MM.1S (cell line): ENCODE results near the gene SLC4A3.

Source experiments
- DNase-seq: peaks from one replicate; pipeline ENCODE4 v3.0.0-alpha.2; 2015
- H2AFZ ChIP-seq: fragments of 300-600 bp; sonication (generic); 2 replicates; pipeline ENCODE4 v1.6.0; 2016; ENCODE audit warnings: antibody characterized with exemption, low read length
- H3F3A ChIP-seq: fragments of 300-600 bp; sonication (generic); 2 replicates; pipeline ENCODE4 v1.6.1; 2016; ENCODE audit warnings: mild to moderate bottlenecking, antibody characterized with exemption, low read length, moderate library complexity, mixed read lengths; ENCODE audit not compliant: insufficient read depth
- H3K27ac ChIP-seq: fragments of 300-600 bp; sonication (generic); 2 replicates; pipeline ENCODE4 v1.5.1; 2016; ENCODE audit warnings: mild to moderate bottlenecking, low read length
- H3K27me3 ChIP-seq: fragments of 300-600 bp; sonication (generic); replicated peaks from 2 replicates; pipeline ENCODE4 v1.6.0; 2016; ENCODE audit warnings: low read length; ENCODE audit not compliant: insufficient read depth
- H3K36me3 ChIP-seq: fragments of 300-600 bp; sonication (generic); replicated peaks from 2 replicates; pipeline ENCODE4 v1.6.1; 2016; ENCODE audit warnings: mild to moderate bottlenecking, low read length, mixed read lengths; ENCODE audit not compliant: insufficient read depth
- H3K4me1 ChIP-seq: fragments of 300-600 bp; sonication (generic); 2 replicates; pipeline ENCODE4 v1.6.1; 2016; ENCODE audit warnings: low read length, mixed read lengths
- H3K4me2 ChIP-seq: fragments of 300-600 bp; sonication (generic); 2 replicates; pipeline ENCODE4 v1.6.0; 2016; ENCODE audit warnings: low read depth, low read length
- H3K4me3 ChIP-seq: fragments of 300-600 bp; sonication (generic); 2 replicates; pipeline ENCODE4 v1.5.1; 2016; ENCODE audit warnings: low read length, mixed read lengths
- H3K79me2 ChIP-seq: fragments of 300-600 bp; sonication (generic); 2 replicates; pipeline ENCODE4 v1.6.1; 2016; ENCODE audit warnings: mixed run types, low read length, mixed read lengths
- H3K9ac ChIP-seq: fragments of 300-600 bp; sonication (generic); 2 replicates; pipeline ENCODE4 v1.6.1; 2016; ENCODE audit warnings: low read length, mixed read lengths
- H3K9me2 ChIP-seq: fragments of 300-600 bp; sonication (generic); replicated peaks from 2 replicates; pipeline ENCODE4 v1.6.1; 2016; ENCODE audit warnings: mild to moderate bottlenecking, low read length, mixed read lengths; ENCODE audit not compliant: insufficient read depth
- H3K9me3 ChIP-seq: fragments of 300-600 bp; sonication (generic); replicated peaks from 2 replicates; pipeline ENCODE4 v1.6.1; 2016; ENCODE audit warnings: mild to moderate bottlenecking, low read length, mixed read lengths; ENCODE audit not compliant: insufficient read depth
- H4K20me1 ChIP-seq: fragments of 300-600 bp; sonication (generic); 2 replicates; pipeline ENCODE4 v1.6.1; 2016; ENCODE audit warnings: mild to moderate bottlenecking, low read length, moderate library complexity, mixed read lengths; ENCODE audit not compliant: insufficient read depth
- EZH2 ChIP-seq: fragments of 300-600 bp; sonication (generic); optimal IDR thresholded peaks from 2 replicates; pipeline ENCODE3; 2017; ENCODE audit warnings: low read depth, mild to moderate bottlenecking, antibody characterized with exemption, low read length, mixed read lengths
- EZH2phosphoT487 ChIP-seq: fragments of 300-600 bp; sonication (generic); IDR thresholded peaks from 2 replicates; pipeline ENCODE4 v1.6.1; 2018; ENCODE audit warnings: antibody characterized with exemption, low read length
- TF ChIP-seq, protein P1 (sequence below): fragments of 300-600 bp; sonication (generic); IDR thresholded peaks from 2 replicates; pipeline ENCODE4 v1.5.1; 2016; ENCODE audit warnings: antibody characterized with exemption, low read length, mixed read lengths

The SLC4A3 gene

GRCh38 chr2:219612577-219613286, 14.7 kb upstream of the SLC4A3 start:
- no peaks in the 10 kb centered on the region for H3F3A ChIP-seq
- peaks cover 5% of the 10 kb centered on the region for H3K4me1 ChIP-seq
- TF ChIP-seq EZH2phosphoT487 (no peak), EZH2 (no peak)
- TF ChIP-seq, protein P1, sequence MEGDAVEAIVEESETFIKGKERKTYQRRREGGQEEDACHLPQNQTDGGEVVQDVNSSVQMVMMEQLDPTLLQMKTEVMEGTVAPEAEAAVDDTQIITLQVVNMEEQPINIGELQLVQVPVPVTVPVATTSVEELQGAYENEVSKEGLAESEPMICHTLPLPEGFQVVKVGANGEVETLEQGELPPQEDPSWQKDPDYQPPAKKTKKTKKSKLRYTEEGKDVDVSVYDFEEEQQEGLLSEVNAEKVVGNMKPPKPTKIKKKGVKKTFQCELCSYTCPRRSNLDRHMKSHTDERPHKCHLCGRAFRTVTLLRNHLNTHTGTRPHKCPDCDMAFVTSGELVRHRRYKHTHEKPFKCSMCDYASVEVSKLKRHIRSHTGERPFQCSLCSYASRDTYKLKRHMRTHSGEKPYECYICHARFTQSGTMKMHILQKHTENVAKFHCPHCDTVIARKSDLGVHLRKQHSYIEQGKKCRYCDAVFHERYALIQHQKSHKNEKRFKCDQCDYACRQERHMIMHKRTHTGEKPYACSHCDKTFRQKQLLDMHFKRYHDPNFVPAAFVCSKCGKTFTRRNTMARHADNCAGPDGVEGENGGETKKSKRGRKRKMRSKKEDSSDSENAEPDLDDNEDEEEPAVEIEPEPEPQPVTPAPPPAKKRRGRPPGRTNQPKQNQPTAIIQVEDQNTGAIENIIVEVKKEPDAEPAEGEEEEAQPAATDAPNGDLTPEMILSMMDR = no peak
- no peaks in the 10 kb centered on the region for H3K9me3 ChIP-seq
- H3K9me2 ChIP-seq = no peaks in the 10 kb centered on the region
- H3K36me3 ChIP-seq = no peaks in the 10 kb centered on the region
- H3K27me3 ChIP-seq = no peaks in the 10 kb centered on the region
- DNase-seq = peak; percentile 52
- H3K79me2 ChIP-seq = no peaks in the 10 kb centered on the region
- H3K4me2 ChIP-seq = peak overlapping the region; percentile 27; the same call in 1 of the 2 replicates
- H3K9ac ChIP-seq = no peak overlapping the region
- H2AFZ ChIP-seq = no peak overlapping the region
- H3K4me3 ChIP-seq = no peak overlapping the region
- H3K27ac ChIP-seq = no peak overlapping the region
- H4K20me1 ChIP-seq = no peaks in the 10 kb centered on the region

DNA sequence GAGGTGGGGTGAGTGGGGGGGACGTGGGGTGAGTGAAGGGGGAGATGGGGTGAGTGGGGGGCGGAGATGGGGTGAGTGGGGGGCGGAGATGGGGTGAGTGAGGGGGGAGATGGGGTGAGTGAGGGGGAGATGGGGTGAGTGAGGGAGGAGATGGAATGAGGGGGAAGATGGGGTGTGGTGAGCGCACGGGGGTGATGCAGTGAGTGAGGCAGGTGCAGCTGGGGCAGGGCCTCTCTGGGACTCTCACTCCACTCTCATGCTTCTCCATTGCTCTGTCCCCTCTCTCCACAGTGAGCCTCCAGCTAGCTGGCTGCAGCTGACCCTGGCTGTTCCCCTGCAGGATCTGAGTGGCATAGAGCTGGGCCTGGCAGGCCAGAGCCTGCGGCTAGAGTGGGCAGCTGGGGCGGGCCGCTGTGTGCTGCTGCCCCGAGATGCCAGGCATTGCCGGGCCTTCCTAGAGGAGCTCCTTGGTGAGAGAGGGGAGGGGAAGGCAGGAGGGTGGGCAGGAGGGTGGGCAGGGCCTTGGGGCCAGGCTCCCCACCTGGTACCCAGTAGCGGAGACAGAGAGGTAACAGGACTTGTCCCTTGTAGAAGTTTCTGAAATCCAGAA, 13.9 kb upstream of the SLC4A3 start:
- Histone ChIP-seq H3K27me3 (no peaks in the 10 kb centered on the region), H3K4me1 (peaks cover 5% of the 10 kb centered on the region), H3K9me3 (no peaks in the 10 kb centered on the region), H3K36me3 (no peaks in the 10 kb centered on the region), H4K20me1 (no peaks in the 10 kb centered on the region), H3K79me2 (no peaks in the 10 kb centered on the region), H3K27ac (no peak overlapping the region), H3K9ac (no peak overlapping the region), H3F3A (no peaks in the 10 kb centered on the region), H3K9me2 (no peaks in the 10 kb centered on the region), H3K4me3 (no peak overlapping the region), H3K4me2 (no peak overlapping the region), H2AFZ (no peak overlapping the region)
- DNase-seq = no peak
- no peak for TF ChIP-seq EZH2
- TF ChIP-seq, protein P1 = no peak
- no peak for TF ChIP-seq EZH2phosphoT487

DNA sequence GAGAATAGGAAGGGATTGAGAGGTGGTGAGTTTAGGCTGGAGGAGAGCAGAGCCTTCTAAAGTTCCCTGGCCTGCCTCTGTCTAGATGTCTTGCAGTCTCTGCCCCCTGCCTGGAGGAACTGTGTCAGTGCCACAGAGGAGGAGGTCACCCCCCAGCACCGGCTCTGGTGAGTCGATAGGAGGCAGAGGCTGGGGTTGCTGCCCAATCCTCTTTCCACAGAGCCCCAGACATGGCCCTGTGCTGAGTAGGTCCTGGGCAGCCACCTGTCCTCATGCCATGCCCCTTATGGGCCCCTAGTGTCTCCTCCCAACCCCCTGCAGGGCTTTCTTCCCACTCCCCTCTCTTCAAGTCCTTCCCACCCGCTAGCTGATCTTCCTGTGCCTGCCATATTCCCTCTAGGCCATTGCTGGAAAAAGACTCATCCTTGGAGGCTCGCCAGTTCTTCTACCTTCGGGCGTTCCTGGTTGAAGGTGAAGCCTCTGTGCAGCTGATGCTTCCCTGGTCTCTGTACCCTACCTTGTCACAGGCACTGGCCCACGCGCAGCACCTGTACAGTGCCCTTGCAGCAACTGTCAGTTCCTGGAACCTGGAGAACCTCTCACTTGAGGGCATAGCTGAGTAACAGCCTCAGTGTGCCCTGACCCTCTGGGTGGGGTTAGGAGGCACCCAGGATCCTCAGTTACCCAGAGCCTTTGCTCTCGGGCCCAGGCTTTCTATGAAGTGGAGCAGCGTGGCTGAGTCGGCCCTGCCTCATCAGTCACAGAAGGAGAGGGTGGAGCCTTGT, 13.2 kb upstream of the SLC4A3 start:
- no peak overlapping the region for H3K27ac ChIP-seq
- H3K9me2 ChIP-seq = no peaks in the 10 kb centered on the region
- no peak overlapping the region for H2AFZ ChIP-seq
- peaks cover 5% of the 10 kb centered on the region for H3K4me1 ChIP-seq
- H3K36me3 ChIP-seq = no peaks in the 10 kb centered on the region
- H3K4me2 ChIP-seq = no peak overlapping the region
- no peak overlapping the region for H3K4me3 ChIP-seq
- H3K79me2 ChIP-seq = no peaks in the 10 kb centered on the region
- H4K20me1 ChIP-seq = no peaks in the 10 kb centered on the region
- no peaks in the 10 kb centered on the region for H3K9me3 ChIP-seq
- no peaks in the 10 kb centered on the region for H3F3A ChIP-seq
- no peaks in the 10 kb centered on the region for H3K27me3 ChIP-seq
- no peak for DNase-seq
- no peak overlapping the region for H3K9ac ChIP-seq
- TF ChIP-seq EZH2phosphoT487 = no peak
- TF ChIP-seq, protein P1 = no peak
- no peak for TF ChIP-seq EZH2
